ENCODE results near the gene UGT2B15. TPM values are rescaled to one million over a fixed set of nuclear protein-coding genes. Genes with fewer than 3 reads are reported as not detected.

The UGT2B15 gene
- total RNA-seq, 2 experiments from 2014 or later: not detected

GRCh38 chr4:68606240-68606639 is 64.2 kb downstream of the UGT2B15 start:
- H3K4me3 Mint-ChIP-seq: no peak overlapping the region
- no peaks in the 10 kb centered on the region for H3K4me1 Mint-ChIP-seq
- H3K9me3 Mint-ChIP-seq: peaks cover 3% of the 10 kb centered on the region
- no peaks in the 10 kb centered on the region for H3K36me3 Mint-ChIP-seq
- H3K27ac Mint-ChIP-seq: no peak overlapping the region
- DNase-seq: no peak
- peaks cover 11% of the 10 kb centered on the region for H3K27me3 Mint-ChIP-seq

DNA sequence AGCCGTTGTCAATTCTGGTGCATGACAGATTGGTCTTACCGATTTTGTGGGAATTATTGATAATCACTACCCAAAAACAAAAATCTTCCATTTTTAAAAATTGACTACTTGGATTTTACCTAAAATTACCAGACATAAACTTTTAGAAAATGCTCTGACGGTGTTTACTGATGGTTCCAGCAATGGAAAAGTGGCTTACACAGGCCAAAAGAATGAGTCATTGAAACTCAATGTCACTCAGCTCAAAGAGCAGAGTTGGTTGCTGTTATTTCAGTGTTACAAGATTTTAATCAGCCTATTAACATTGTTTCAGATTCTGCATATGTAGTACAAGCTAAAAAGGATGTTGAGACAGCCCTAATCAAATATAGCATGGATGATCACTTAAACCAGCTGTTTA is 71.3 kb downstream of the UGT2B15 start:
- Mint-ChIP-seq H3K27ac (no peak overlapping the region), H3K36me3 (no peaks in the 10 kb centered on the region), H3K27me3 (no peaks in the 10 kb centered on the region), H3K4me1 (no peaks in the 10 kb centered on the region), H3K4me3 (no peak overlapping the region), H3K9me3 (peaks cover 3% of the 10 kb centered on the region)
- DNase-seq: no peak

- Mint-ChIP-seq H3K27me3 (no peaks in the 10 kb centered on the region), H3K4me1 (no peaks in the 10 kb centered on the region), H3K9me3 (peaks cover 3% of the 10 kb centered on the region), H3K27ac (no peak overlapping the region), H3K36me3 (no peaks in the 10 kb centered on the region), H3K4me3 (no peak overlapping the region)
- DNase-seq: no peak
Measured at GRCh38 chr4:68597482-68597881, 73.0 kb downstream of the UGT2B15 start.

Other genes with a start within 250 kb of the UGT2B15 start
- gene TMPRSS11E, start 223.2 kb downstream of the UGT2B15 start, total RNA-seq: under 1 TPM in 1 of 2 experiments, not detected in 1; 0.19 TPM
- not detected for gene UGT2B17, start 94.3 kb downstream of the UGT2B15 start, total RNA-seq
- gene UGT2B10, start 145.3 kb upstream of the UGT2B15 start, total RNA-seq: not detected

Measured in activated naive CD8-positive, alpha-beta T cell treated with anti-CD3 and anti-CD28 coated beads for 36 hours (primary cell).